Caco-2 (cell line): ENCODE data around the gene PLEKHG5. TPM values are rescaled to one million over a fixed set of nuclear protein-coding genes. Genes with fewer than 3 reads are reported as not detected.

ENCODE experiments used
- BruUV-seq: library from RNA; stranded (reverse); fragments of 400-500 nt; replicated peaks from 2 replicates; lab custom pipeline; 2021; lab: Mats Ljungman, UMichigan
- CTCF ChIA-PET: fragments of 300-600 bp; sonication (Branson Sonifier 250); formaldehyde crosslinking; loops from one replicate; lab custom pipeline; 2022; ENCODE audit warnings: antibody characterized with exemption; lab: Charles Lee
- POLR2A ChIA-PET: fragments of 300-600 bp; sonication (Branson Sonifier 250); formaldehyde crosslinking; loops from one replicate; lab custom pipeline; 2022; ENCODE audit warnings: antibody characterized with exemption; lab: Charles Lee
- DNase-seq, 2 experiments: peaks; one replicate each; pipeline versions ENCODE4 v3.0.0 to v3.0.0-alpha.2; 2020 to 2022
- H3K27me3 ChIP-seq: replicated peaks from 2 replicates; pipeline ENCODE4 v1.6.0; 2011; ENCODE audit warnings: low read length; ENCODE audit not compliant: control insufficient read depth, insufficient read depth
- H3K36me3 ChIP-seq: 2 replicates; pipeline ENCODE4 v1.5.1; 2011; ENCODE audit warnings: low read length; ENCODE audit not compliant: control insufficient read depth, insufficient read depth
- H3K4me1 ChIP-seq: fragments of 250-450 bp; sonication (Bioruptor Pico); 2 replicates; pipeline ENCODE4 v1.5.1; 2020; ENCODE audit warnings: mild to moderate bottlenecking
- H3K4me3 ChIP-seq: 2 replicates; pipeline ENCODE4 v1.5.1; 2011; ENCODE audit warnings: low read depth, mild to moderate bottlenecking, control low read depth, low read length
- H3K9me3 ChIP-seq: fragments of 250-450 bp; sonication (Bioruptor Pico); 2 replicates; pipeline ENCODE4 v1.5.1; 2020; ENCODE audit warnings: mild to moderate bottlenecking, moderate library complexity
- H3K27ac Mint-ChIP-seq: one replicate; pipeline ENCODE4 v1.8.0; 2022; ENCODE audit warnings: mixed read lengths; ENCODE audit not compliant: unreplicated experiment
- H3K27me3 Mint-ChIP-seq: one replicate; pipeline ENCODE4 v1.8.0; 2022; ENCODE audit warnings: mixed read lengths; ENCODE audit not compliant: insufficient read depth, unreplicated experiment
- H3K36me3 Mint-ChIP-seq: one replicate; pipeline ENCODE4 v1.8.0; 2022; ENCODE audit warnings: mild to moderate bottlenecking, mixed read lengths; ENCODE audit not compliant: insufficient read depth, unreplicated experiment
- H3K4me1 Mint-ChIP-seq: one replicate; pipeline ENCODE4 v1.8.0; 2022; ENCODE audit warnings: low read depth, mixed read lengths; ENCODE audit not compliant: unreplicated experiment
- H3K4me3 Mint-ChIP-seq: one replicate; pipeline ENCODE4 v1.8.0; 2022; ENCODE audit warnings: mild to moderate bottlenecking, moderate library complexity, mixed read lengths; ENCODE audit not compliant: unreplicated experiment
- H3K9me3 Mint-ChIP-seq: one replicate; pipeline ENCODE4 v1.8.0; 2022; ENCODE audit warnings: mixed read lengths; ENCODE audit not compliant: unreplicated experiment
- CTCF ChIP-seq, 2 experiments: fragments of 200-600 bp in 1 of 2; IDR thresholded peaks; 1 replicate in 1 of 2; 2 replicates in 1 of 2; pipeline versions ENCODE4 v1.5.1 to v1.8.0; 2011 to 2022; ENCODE audit warnings: antibody characterized with exemption in 1 of 2, control low read depth in 1 of 2, inconsistent platforms in 1 of 2, low read depth in 1 of 2, low read length in 1 of 2, mild to moderate bottlenecking in 1 of 2, moderate library complexity in 1 of 2; ENCODE audit not compliant: insufficient read depth in 1 of 2, severe bottlenecking in 1 of 2, unreplicated experiment in 1 of 2
- intact Hi-C: fragments of 100-400 bp; cut with micrococcal nuclease; formaldehyde crosslinking; loops from one replicate; pipeline ENCODE4 v1.10.0; 2022; ENCODE audit not compliant: unreplicated experiment
- total RNA-seq: library from RNA; stranded (reverse); gene quantifications from 2 replicates; pipeline ENCODE4 v1.2.3, GENCODE V29; 2022

The PLEKHG5 gene
- total RNA-seq, 1 experiment from 2014 or later: 12.2 TPM

- no peaks in the 10 kb centered on the region for H3K27me3 ChIP-seq
- DNase-seq: no peak
- ChIA-PET CTCF (no interaction called here), POLR2A (no interaction called here)
- no peak overlapping the region for H3K4me3 ChIP-seq
- Mint-ChIP-seq H3K4me3 (no peak overlapping the region), H3K36me3 (peaks cover 53% of the 10 kb centered on the region), H3K27me3 (no peaks in the 10 kb centered on the region), H3K9me3 (no peaks in the 10 kb centered on the region), H3K27ac (no peak overlapping the region), H3K4me1 (no peaks in the 10 kb centered on the region)
- H3K9me3 ChIP-seq: no peaks in the 10 kb centered on the region
- no peaks in the 10 kb centered on the region; the same call in none of the 2 replicates for H3K36me3 ChIP-seq
- BruUV-seq: no TSS peak
- intact Hi-C loops: no loop called here
- H3K4me1 ChIP-seq: no peaks in the 10 kb centered on the region
- TF ChIP-seq CTCF (IDR thresholded peaks at IDR 0.05; ENCODE audit: insufficient read depth in 1 of 2, low read depth in 1 of 2, low read length in 1 of 2, severe bottlenecking in 1 of 2, unreplicated experiment in 1 of 2): no peak
These were observed 39.2 kb upstream of the PLEKHG5 start for GRCh38 chr1:6530504-6531160.

GRCh38 chr1:6528492-6528891, 37.0 kb upstream of the PLEKHG5 start:
- Mint-ChIP-seq H3K27me3 (no peaks in the 10 kb centered on the region), H3K4me3 (no peak overlapping the region), H3K4me1 (no peaks in the 10 kb centered on the region), H3K9me3 (no peaks in the 10 kb centered on the region), H3K36me3 (peaks cover 49% of the 10 kb centered on the region), H3K27ac (no peak overlapping the region)
- Histone ChIP-seq H3K9me3 (no peaks in the 10 kb centered on the region), H3K27me3 (no peaks in the 10 kb centered on the region), H3K4me3 (no peak overlapping the region), H3K4me1 (no peaks in the 10 kb centered on the region), H3K36me3 (no peaks in the 10 kb centered on the region; the same call in none of the 2 replicates)
- DNase-seq: no peak
- ChIA-PET CTCF (interaction anchor here (0.7 kb wide), 1 partner anchor 12 kb away, joined by 4 read pairs; no protein-coding TSS in a partner anchor), POLR2A (no interaction called here)
- no peak for TF ChIP-seq CTCF (IDR thresholded peaks at IDR 0.05; ENCODE audit: insufficient read depth in 1 of 2, low read depth in 1 of 2, low read length in 1 of 2, severe bottlenecking in 1 of 2, unreplicated experiment in 1 of 2)
- BruUV-seq: no TSS peak
- intact Hi-C loops: no loop called here

- intact Hi-C loops: no loop called here
- DNase-seq: no peak
- H3K27ac Mint-ChIP-seq: no peak overlapping the region
- H3K9me3 ChIP-seq: no peaks in the 10 kb centered on the region
- H3K36me3 ChIP-seq: no peaks in the 10 kb centered on the region; the same call in none of the 2 replicates
- CTCF ChIA-PET: no interaction called here
- no peaks in the 10 kb centered on the region for H3K27me3 Mint-ChIP-seq
- BruUV-seq: no TSS peak
- H3K4me3 ChIP-seq: no peak overlapping the region
- no peaks in the 10 kb centered on the region for H3K27me3 ChIP-seq
- no peaks in the 10 kb centered on the region for H3K4me1 Mint-ChIP-seq
- H3K9me3 Mint-ChIP-seq: no peaks in the 10 kb centered on the region
- H3K4me1 ChIP-seq: no peaks in the 10 kb centered on the region
- H3K36me3 Mint-ChIP-seq: peaks cover 40% of the 10 kb centered on the region
- no peak for TF ChIP-seq CTCF (IDR thresholded peaks at IDR 0.05; ENCODE audit: insufficient read depth in 1 of 2, low read depth in 1 of 2, low read length in 1 of 2, severe bottlenecking in 1 of 2, unreplicated experiment in 1 of 2)
- POLR2A ChIA-PET: no interaction called here
- H3K4me3 Mint-ChIP-seq: no peak overlapping the region
These were observed 34.8 kb upstream of the PLEKHG5 start for GRCh38 chr1:6526316-6526715.
